Smooth muscle cell (in vitro differentiated cells): ENCODE results near the gene RAD23B. TPM values are rescaled to one million over a fixed set of nuclear protein-coding genes. Genes with fewer than 3 reads are reported as not detected.

Source experiments
- DNase-seq: peaks from one replicate; lab custom pipeline; 2025; ENCODE audit not compliant: unreplicated experiment; lab: John Stamatoyannopoulos, UW
- H2AFZ ChIP-seq: fragments of 200-600 bp; sonication (generic); 2 replicates; pipeline ENCODE4 v1.6.0; 2016; ENCODE audit warnings: antibody characterized with exemption, low read depth, mild to moderate bottlenecking
- H3F3A ChIP-seq: fragments of 200-600 bp; sonication (generic); 2 replicates; pipeline ENCODE4 v1.6.0; 2017; ENCODE audit warnings: antibody characterized with exemption, low read depth
- H3K27ac ChIP-seq: fragments of 200-600 bp; sonication (generic); 2 replicates; pipeline ENCODE4 v1.5.1; 2016; ENCODE audit warnings: low read depth, mild to moderate bottlenecking
- H3K27me3 ChIP-seq: fragments of 200-600 bp; sonication (generic); 2 replicates; pipeline ENCODE4 v1.6.1; 2016; ENCODE audit warnings: low read depth, mild to moderate bottlenecking
- H3K36me3 ChIP-seq: fragments of 200-600 bp; sonication (generic); 2 replicates; pipeline ENCODE4 v1.5.1; 2016; ENCODE audit warnings: low read depth
- H3K4me1 ChIP-seq: fragments of 200-600 bp; sonication (generic); 2 replicates; pipeline ENCODE4 v1.5.1; 2016; ENCODE audit warnings: low read depth
- H3K4me2 ChIP-seq: fragments of 200-600 bp; sonication (generic); 2 replicates; pipeline ENCODE4 v1.6.0; 2016; ENCODE audit warnings: mild to moderate bottlenecking
- H3K4me3 ChIP-seq: fragments of 200-600 bp; sonication (generic); 2 replicates; pipeline ENCODE4 v1.5.1; 2016; ENCODE audit warnings: mild to moderate bottlenecking
- H3K79me2 ChIP-seq: fragments of 200-600 bp; sonication (generic); 2 replicates; pipeline ENCODE4 v1.6.0; 2016; ENCODE audit warnings: low read depth, mild to moderate bottlenecking
- H3K9ac ChIP-seq: fragments of 200-600 bp; sonication (generic); 2 replicates; pipeline ENCODE4 v1.6.0; 2016; ENCODE audit warnings: low read depth
- H3K9me3 ChIP-seq: fragments of 200-600 bp; sonication (generic); replicated peaks from 2 replicates; pipeline ENCODE4 v1.5.1; 2016; ENCODE audit warnings: low read depth
- H4K20me1 ChIP-seq: fragments of 200-600 bp; sonication (generic); 2 replicates; pipeline ENCODE4 v1.6.0; 2016; ENCODE audit warnings: low read depth
- CTCF ChIP-seq: fragments of 200-600 bp; sonication (generic); IDR thresholded peaks from 2 replicates; pipeline ENCODE4 v1.5.1; 2017; ENCODE audit warnings: borderline replicate concordance, mild to moderate bottlenecking, antibody characterized with exemption; ENCODE audit not compliant: insufficient read depth, poor library complexity, severe bottlenecking
- WGBS: methylation state at CpG from one replicate; pipeline ENCODE4 v1.1.7; 2016; ENCODE audit warnings: low lambda C conversion rate; 5-methylcytosine and 5-hydroxymethylcytosine counted together
- polyA plus RNA-seq: library from polyadenylated mRNA; unstranded; fragments of >200 nt; fragmentation: Nextera tagmentation; extraction: Ambion mirVana; gene quantifications from 2 replicates; pipeline ENCODE4 v1.2.1, GENCODE V29; 2016
- total RNA-seq: library from RNA; depleted of rRNA; stranded (reverse); fragments of >200 nt; gene quantifications from 2 replicates; pipeline ENCODE4 v1.2.3, GENCODE V29; 2014

RAD23B gene
- total and polyA plus RNA-seq, 2 experiments from 2014 or later: 11.0 to 112 TPM

- H3K9ac ChIP-seq: no peak overlapping the region
- H4K20me1 ChIP-seq: no peaks in the 10 kb centered on the region
- no peak overlapping the region for H3K27ac ChIP-seq
- peaks cover 5% of the 10 kb centered on the region for H3F3A ChIP-seq
- H3K9me3 ChIP-seq: no peaks in the 10 kb centered on the region
- TF ChIP-seq CTCF: no peak
- H3K4me1 ChIP-seq: peaks cover 10% of the 10 kb centered on the region
- DNase-seq: no peak
- H3K4me3 ChIP-seq: no peak overlapping the region
- H3K27me3 ChIP-seq: no peaks in the 10 kb centered on the region
- H2AFZ ChIP-seq: no peak overlapping the region
- H3K4me2 ChIP-seq: no peak overlapping the region
- no peaks in the 10 kb centered on the region for H3K36me3 ChIP-seq
- H3K79me2 ChIP-seq: no peaks in the 10 kb centered on the region
- WGBS: 49% methylated on average over 7 of the region's 7 CpGs
These were observed 77.0 kb downstream of the RAD23B start for GRCh38 chr9:107360098-107360497.

GRCh38 chr9:107361816-107362215, 78.7 kb downstream of the RAD23B start:
- no peak overlapping the region for H3K4me3 ChIP-seq
- peaks cover 10% of the 10 kb centered on the region for H3K4me1 ChIP-seq
- TF ChIP-seq CTCF: no peak
- H2AFZ ChIP-seq: no peak overlapping the region
- no peak overlapping the region for H3K4me2 ChIP-seq
- WGBS: 77% methylated on average over 4 of the region's 4 CpGs
- peaks cover 5% of the 10 kb centered on the region for H3F3A ChIP-seq
- no peaks in the 10 kb centered on the region for H3K27me3 ChIP-seq
- no peaks in the 10 kb centered on the region for H3K36me3 ChIP-seq
- no peak overlapping the region for H3K9ac ChIP-seq
- H4K20me1 ChIP-seq: no peaks in the 10 kb centered on the region
- no peaks in the 10 kb centered on the region for H3K79me2 ChIP-seq
- DNase-seq: no peak
- no peaks in the 10 kb centered on the region for H3K9me3 ChIP-seq
- H3K27ac ChIP-seq: no peak overlapping the region

- Histone ChIP-seq H3K4me1 (peaks cover 10% of the 10 kb centered on the region), H2AFZ (peak overlapping the region; percentile 37), H3K9me3 (no peaks in the 10 kb centered on the region), H3K4me2 (peak overlapping the region; percentile 57), H3K27ac (peak overlapping the region; percentile 66), H3K4me3 (no peak overlapping the region), H3K9ac (no peak overlapping the region), H3K36me3 (no peaks in the 10 kb centered on the region), H3K27me3 (no peaks in the 10 kb centered on the region), H3F3A (peaks cover 5% of the 10 kb centered on the region), H4K20me1 (no peaks in the 10 kb centered on the region), H3K79me2 (no peaks in the 10 kb centered on the region)
- DNase-seq: no peak
- TF ChIP-seq CTCF: no peak
- whole genome bisulfite sequencing: 58% methylated on average over 10 of the region's 10 CpGs
These were observed 80.6 kb downstream of the RAD23B start for GRCh38 chr9:107363516-107364152.

GRCh38 chr9:107367727-107368502, 84.8 kb downstream of the RAD23B start:
- Histone ChIP-seq H3K36me3 (no peaks in the 10 kb centered on the region), H3K79me2 (no peaks in the 10 kb centered on the region), H3F3A (peaks cover 5% of the 10 kb centered on the region), H4K20me1 (no peaks in the 10 kb centered on the region), H3K9ac (no peak overlapping the region), H3K4me2 (no peak overlapping the region), H3K9me3 (no peaks in the 10 kb centered on the region), H3K27ac (no peak overlapping the region), H3K4me1 (peaks cover 10% of the 10 kb centered on the region), H3K4me3 (no peak overlapping the region), H3K27me3 (no peaks in the 10 kb centered on the region), H2AFZ (no peak overlapping the region)
- DNase-seq: no peak
- WGBS: 77% methylated on average over 7 of the region's 7 CpGs
- no peak for TF ChIP-seq CTCF
